Measurements from ENCODE around the gene SPATA24. TPM values are rescaled to one million over a fixed set of nuclear protein-coding genes. Genes with fewer than 3 reads are reported as not detected.

The SPATA24 gene
- total and polyA plus RNA-seq, 2 of the 13 experiments (the other 11 are each of a cell fraction or from before 2014, with no cell fraction given), result 6.0 to 11.1 TPM

DNA sequence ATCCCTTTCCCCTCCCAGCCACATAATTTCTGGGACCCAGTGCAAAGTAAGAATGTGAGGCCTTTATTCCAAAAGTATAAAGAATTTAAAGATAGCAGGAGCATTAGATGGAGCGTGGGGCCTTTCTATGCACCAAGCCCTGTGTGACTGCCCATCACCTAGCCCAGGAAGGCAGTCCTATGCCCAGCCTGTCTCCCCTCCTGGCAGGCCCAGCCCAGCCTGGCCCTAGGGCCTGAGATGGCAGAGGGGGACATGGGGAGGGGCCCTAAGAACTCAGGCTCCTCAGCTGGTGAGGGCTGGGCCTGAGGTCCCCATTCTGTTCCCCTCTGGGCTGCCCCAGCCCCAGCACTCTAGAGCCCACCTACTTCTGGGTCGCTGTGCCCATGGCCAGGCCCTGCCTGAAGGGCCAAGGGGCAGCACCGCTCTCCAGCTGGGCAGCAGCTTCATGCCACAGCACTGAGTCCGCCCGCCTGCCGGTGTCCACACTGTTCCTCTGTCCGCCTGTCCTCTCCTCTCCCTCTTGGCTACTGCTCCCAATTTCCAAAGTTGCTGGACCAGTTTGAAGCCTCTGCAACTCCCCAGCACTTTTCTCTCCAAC lies 19.8 kb downstream of the SPATA24 start (continued):
- TF ChIP-seq NFE2L1 (CRISPR knock-in tag; IDR thresholded peaks at IDR 0.05; ENCODE audit: borderline replicate concordance), result 0 out of 2 replicates have a peak, but pooled peaks have one; percentile 23
- TF ChIP-seq SAP130 (CRISPR knock-in tag; IDR thresholded peaks at IDR 0.05; ENCODE audit: low read depth), result peak; percentile 18; the same call in 1 of the 2 replicates
- TF ChIP-seq, protein P1, sequence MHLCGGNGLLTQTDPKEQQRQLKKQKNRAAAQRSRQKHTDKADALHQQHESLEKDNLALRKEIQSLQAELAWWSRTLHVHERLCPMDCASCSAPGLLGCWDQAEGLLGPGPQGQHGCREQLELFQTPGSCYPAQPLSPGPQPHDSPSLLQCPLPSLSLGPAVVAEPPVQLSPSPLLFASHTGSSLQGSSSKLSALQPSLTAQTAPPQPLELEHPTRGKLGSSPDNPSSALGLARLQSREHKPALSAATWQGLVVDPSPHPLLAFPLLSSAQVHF (CRISPR knock-in tag; IDR thresholded peaks at IDR 0.05), result no peak
- TF ChIP-seq HIC2 (CRISPR knock-in tag; IDR thresholded peaks at IDR 0.05; ENCODE audit: low read depth), result peak; percentile 79
- 0 out of 2 replicates have a peak, but pooled peaks have one; percentile 39 for TF ChIP-seq TOPORS (CRISPR knock-in tag; IDR thresholded peaks at IDR 0.05)
- 0 out of 2 replicates have a peak, but pooled peaks have one; percentile 33 for TF ChIP-seq ZNF224 (CRISPR knock-in tag; IDR thresholded peaks at IDR 0.05)
- no peak for TF ChIP-seq ZFP36L1 (CRISPR knock-in tag; IDR thresholded peaks at IDR 0.05)
- no peak for TF ChIP-seq CHD4 (IDR thresholded peaks at IDR 0.05; ENCODE audit: borderline replicate concordance, low read length)
- peak; percentile 17; the same call in 1 of the 2 replicates for TF ChIP-seq GABPB1 (CRISPR knock-in tag; IDR thresholded peaks at IDR 0.05)
- TF ChIP-seq ZNF446 (CRISPR knock-in tag; IDR thresholded peaks at IDR 0.05), result peak; percentile 76; the same call in 1 of the 2 replicates
- no peak for TF ChIP-seq NFYB (CRISPR knock-in tag; IDR thresholded peaks at IDR 0.05)
- 0 out of 2 replicates have a peak, but pooled peaks have one; percentile 60 for TF ChIP-seq ZNF709 (CRISPR knock-in tag; IDR thresholded peaks at IDR 0.05)
- TF ChIP-seq, protein P2, sequence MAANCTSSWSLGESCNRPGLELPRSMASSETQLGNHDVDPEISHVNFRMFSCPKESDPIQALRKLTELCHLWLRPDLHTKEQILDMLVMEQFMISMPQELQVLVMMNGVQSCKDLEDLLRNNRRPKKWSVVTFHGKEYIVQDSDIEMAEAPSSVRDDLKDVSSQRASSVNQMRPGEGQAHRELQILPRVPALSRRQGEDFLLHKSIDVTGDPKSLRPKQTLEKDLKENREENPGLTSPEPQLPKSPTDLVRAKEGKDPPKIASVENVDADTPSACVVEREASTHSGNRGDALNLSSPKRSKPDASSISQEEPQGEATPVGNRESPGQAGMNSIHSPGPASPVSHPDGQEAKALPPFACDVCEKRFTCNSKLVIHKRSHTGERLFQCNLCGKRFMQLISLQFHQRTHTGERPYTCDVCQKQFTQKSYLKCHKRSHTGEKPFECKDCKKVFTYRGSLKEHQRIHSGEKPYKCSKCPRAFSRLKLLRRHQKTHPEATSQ (CRISPR knock-in tag; IDR thresholded peaks at IDR 0.05; ENCODE audit: borderline replicate concordance), result 0 out of 2 replicates have a peak, but pooled peaks have one; percentile 32
- TF ChIP-seq TFAP4 (IDR thresholded peaks at IDR 0.05; ENCODE audit: borderline replicate concordance, low read depth), result peak; percentile 40; the same call in 1 of the 2 replicates
- TF ChIP-seq ZFY (CRISPR knock-in tag; IDR thresholded peaks at IDR 0.05), result peak; percentile 27
- no peak for TF ChIP-seq DZIP1 (CRISPR knock-in tag; IDR thresholded peaks at IDR 0.05)
- TF ChIP-seq ZNF136 (CRISPR knock-in tag; IDR thresholded peaks at IDR 0.05; ENCODE audit: low read depth), result no peak
- 0 out of 2 replicates have a peak, but pooled peaks have one; percentile 3 for TF ChIP-seq YEATS4 (CRISPR knock-in tag; IDR thresholded peaks at IDR 0.05; ENCODE audit: borderline replicate concordance)
- peak; percentile 48 for TF ChIP-seq ZFX (CRISPR knock-in tag; IDR thresholded peaks at IDR 0.05; ENCODE audit: low read depth)

Measured in HepG2 (cell line).